HUES6 (cell line): ENCODE measurements around the gene TSPAN9.

ENCODE experiments used
- H3K27ac ChIP-seq: 2 replicates; pipeline ENCODE4 v1.7.0; 2013; ENCODE audit warnings: low read depth, mild to moderate bottlenecking, low read length, inconsistent platforms
- H3K27me3 ChIP-seq: 2 replicates; pipeline ENCODE4 v1.6.1; 2013; ENCODE audit warnings: low read length; ENCODE audit not compliant: control insufficient read depth, insufficient read depth
- H3K36me3 ChIP-seq: 2 replicates; pipeline ENCODE4 v1.6.1; 2013; ENCODE audit warnings: low read length; ENCODE audit not compliant: control insufficient read depth, insufficient read depth
- H3K4me1 ChIP-seq: 2 replicates; pipeline ENCODE4 v1.6.1; 2013; ENCODE audit warnings: low read length; ENCODE audit not compliant: control insufficient read depth, insufficient read depth
- H3K4me3 ChIP-seq: 2 replicates; pipeline ENCODE4 v1.5.1; 2013; ENCODE audit warnings: low read depth, low read length
- H3K9ac ChIP-seq: one replicate; pipeline ENCODE4 v1.6.1; 2013; ENCODE audit warnings: mild to moderate bottlenecking, low read length
- H3K9me3 ChIP-seq: 2 replicates; pipeline ENCODE4 v1.6.1; 2013; ENCODE audit warnings: low read depth, low read length; ENCODE audit not compliant: control insufficient read depth, insufficient read depth

The TSPAN9 gene

DNA sequence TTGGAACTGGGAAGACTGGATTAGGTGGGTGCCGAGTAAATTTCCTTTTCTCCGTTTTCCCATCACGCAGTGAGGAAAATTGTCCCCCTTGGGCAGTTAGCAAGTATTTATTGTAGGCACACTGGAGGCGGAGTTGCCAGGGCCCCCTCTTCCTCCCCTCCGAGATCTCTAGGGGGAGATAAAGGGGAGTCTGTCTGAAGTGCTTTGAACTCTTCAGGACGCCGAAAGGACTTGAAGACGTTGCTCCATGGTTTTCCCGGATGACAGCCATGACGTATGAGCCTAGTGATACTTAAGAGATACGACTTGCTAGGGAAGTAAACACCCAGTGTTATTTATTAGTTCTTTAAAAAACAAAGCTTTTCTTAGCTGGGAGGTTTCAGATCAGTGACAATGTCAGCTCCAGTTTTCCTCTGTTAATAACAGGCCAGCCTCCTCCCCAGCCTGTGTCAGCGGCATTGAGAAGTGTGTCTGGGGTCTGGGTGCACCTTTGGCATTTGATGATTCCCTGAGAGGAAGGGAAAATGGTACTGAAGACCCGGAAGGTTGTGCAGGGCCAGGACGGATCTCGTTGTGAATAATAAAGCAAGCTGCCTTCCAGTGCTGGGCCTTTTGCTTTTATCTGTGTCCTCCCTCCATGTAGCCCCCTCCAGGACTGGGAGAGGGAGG, 78.7 kb downstream of the TSPAN9 start:
- Histone ChIP-seq H3K4me3 (no peak overlapping the region), H3K36me3 (no peaks in the 10 kb centered on the region), H3K9me3 (peaks cover 6% of the 10 kb centered on the region), H3K27ac (no peak overlapping the region), H3K9ac (no peak overlapping the region), H3K27me3 (no peaks in the 10 kb centered on the region), H3K4me1 (peaks cover 33% of the 10 kb centered on the region)

DNA sequence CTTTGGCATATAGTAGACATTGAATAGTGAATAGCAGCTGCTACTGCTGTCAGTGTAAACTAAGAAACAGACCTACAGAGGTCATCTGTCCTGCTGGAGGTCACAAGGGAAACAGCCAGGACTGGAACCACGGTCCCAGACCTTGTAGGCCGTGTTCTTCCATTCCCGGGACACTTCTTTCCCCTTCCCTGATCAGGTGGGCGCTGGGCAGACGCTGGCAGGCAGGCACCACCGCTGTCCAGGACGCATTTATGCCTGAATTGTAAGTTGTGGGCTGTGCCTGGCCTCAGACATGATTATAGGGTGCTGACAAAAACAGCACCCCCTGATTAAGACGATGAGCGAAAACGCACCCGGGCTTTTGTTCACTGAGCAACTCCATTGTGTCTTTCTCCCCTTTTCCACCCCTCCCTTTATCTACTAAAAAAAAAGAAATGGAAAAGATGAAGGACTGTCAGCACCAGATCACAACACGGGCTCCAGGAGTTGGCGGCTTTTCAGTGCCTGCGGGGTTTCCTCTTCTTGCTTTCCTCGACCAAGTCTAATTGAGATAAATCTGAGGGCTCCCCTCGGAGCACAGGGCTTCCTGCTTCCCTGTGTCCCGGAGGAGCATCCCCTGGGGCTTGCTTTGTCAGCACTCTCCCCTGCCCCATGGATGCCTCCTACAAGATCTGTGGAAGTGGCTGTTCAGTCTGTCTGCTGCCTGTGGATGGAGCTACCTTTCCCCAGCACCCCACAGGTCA, 80.6 kb downstream of the TSPAN9 start:
- Histone ChIP-seq H3K4me1 (peaks cover 16% of the 10 kb centered on the region; the same call in 1 of the 2 replicates), H3K27me3 (no peaks in the 10 kb centered on the region), H3K27ac (no peak overlapping the region), H3K4me3 (no peak overlapping the region), H3K9me3 (peaks cover 20% of the 10 kb centered on the region), H3K36me3 (no peaks in the 10 kb centered on the region), H3K9ac (no peak overlapping the region)

DNA sequence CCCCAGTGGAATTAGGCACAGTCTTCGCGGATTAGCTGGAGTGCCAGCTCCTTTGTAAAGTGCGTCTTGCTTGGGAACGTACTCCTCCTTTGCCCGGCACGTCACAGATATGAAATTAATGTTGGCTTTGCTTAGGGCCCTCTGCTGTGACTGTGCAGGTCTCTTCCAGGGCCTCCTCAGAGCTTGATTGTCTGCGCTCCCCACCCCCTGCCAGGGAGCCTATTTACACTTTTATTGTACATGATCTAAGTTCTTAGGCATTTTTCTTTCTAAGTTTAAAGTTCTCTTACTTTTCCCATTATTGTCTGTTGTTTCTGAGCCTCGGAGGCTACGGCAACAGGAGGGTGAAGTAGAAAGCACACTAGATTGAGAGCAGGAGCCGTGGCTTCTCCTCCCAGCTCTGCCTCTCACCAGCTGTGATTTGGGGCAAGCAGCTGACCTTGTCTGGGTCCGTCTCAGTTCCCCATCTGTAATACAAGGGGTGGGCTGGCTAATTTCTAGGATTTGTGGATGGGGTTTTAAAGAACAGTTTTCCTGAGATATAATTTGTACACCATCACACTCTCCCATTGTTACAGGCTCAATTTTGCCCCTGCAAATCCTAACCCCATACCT, 81.8 kb downstream of the TSPAN9 start:
- H3K27me3 ChIP-seq: no peaks in the 10 kb centered on the region
- H3K4me3 ChIP-seq: no peak overlapping the region
- H3K9me3 ChIP-seq: peaks cover 20% of the 10 kb centered on the region
- peaks cover 14% of the 10 kb centered on the region; the same call in 1 of the 2 replicates for H3K4me1 ChIP-seq
- no peak overlapping the region for H3K9ac ChIP-seq
- H3K27ac ChIP-seq: no peak overlapping the region
- H3K36me3 ChIP-seq: no peaks in the 10 kb centered on the region

DNA sequence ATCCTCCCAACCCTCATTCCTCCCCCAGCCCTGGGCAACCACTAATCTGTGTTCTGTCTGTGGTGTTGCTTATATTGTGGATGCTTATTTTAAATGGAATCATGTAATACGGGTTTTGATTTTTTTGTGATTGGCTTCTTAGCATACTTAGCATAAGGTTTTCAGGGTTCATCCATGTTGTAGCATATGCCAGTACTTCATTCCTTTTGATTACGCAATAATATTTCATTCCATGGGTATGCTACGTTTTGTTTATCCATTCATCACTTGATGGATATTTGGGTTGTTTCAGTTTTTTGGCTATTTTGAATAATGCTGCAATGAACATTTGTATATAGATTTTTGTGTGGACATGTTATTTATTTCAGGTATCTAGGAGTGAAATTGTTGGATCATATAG, 82.9 kb downstream of the TSPAN9 start:
- Histone ChIP-seq H3K27ac (no peak overlapping the region), H3K9me3 (peaks cover 20% of the 10 kb centered on the region), H3K9ac (no peak overlapping the region), H3K4me1 (peaks cover 21% of the 10 kb centered on the region), H3K36me3 (no peaks in the 10 kb centered on the region), H3K4me3 (no peak overlapping the region), H3K27me3 (no peaks in the 10 kb centered on the region)

- H3K36me3 ChIP-seq: no peaks in the 10 kb centered on the region
- H3K27me3 ChIP-seq: no peaks in the 10 kb centered on the region
- H3K4me3 ChIP-seq: no peak overlapping the region
- peaks cover 17% of the 10 kb centered on the region for H3K4me1 ChIP-seq
- H3K27ac ChIP-seq: no peak overlapping the region
- H3K9ac ChIP-seq: no peak overlapping the region
- peaks cover 20% of the 10 kb centered on the region for H3K9me3 ChIP-seq
Measured at GRCh38 chr12:3161861-3162260, 84.7 kb downstream of the TSPAN9 start.

DNA sequence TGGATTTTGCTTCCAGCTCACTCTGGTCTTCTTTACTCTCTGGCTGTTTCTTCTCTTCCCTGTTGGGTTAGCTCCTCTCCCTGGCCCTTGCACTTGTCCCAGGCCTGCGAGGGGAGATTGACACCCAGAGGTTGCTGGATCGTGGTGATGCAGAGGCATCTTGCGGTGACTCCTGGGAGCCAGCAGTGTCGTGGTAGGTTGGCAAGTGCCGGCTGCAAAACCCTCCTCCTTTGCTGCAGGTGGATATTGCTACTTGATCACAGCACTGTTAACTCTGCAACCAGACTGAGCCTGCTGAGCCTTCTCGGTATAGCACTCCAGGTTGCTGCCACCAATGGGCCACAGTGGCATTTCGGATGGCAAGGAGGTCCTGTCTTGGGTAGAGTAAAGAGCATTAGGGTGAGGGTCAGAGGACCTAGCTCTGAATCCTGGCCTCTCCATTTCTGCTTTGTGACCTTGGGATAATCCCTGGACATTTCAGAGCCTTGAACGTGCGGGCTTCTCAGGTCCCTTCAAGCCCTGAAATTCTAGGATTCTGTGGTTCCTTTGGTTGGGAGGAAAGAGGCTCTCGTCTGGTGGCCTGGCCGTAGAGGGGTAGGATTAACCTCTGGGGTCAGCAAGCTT, 87.4 kb downstream of the TSPAN9 start:
- H3K27me3 ChIP-seq: no peaks in the 10 kb centered on the region
- no peak overlapping the region for H3K27ac ChIP-seq
- no peaks in the 10 kb centered on the region for H3K36me3 ChIP-seq
- H3K4me3 ChIP-seq: no peak overlapping the region
- H3K9me3 ChIP-seq: peaks cover 20% of the 10 kb centered on the region
- peaks cover 29% of the 10 kb centered on the region for H3K4me1 ChIP-seq
- H3K9ac ChIP-seq: no peak overlapping the region

DNA sequence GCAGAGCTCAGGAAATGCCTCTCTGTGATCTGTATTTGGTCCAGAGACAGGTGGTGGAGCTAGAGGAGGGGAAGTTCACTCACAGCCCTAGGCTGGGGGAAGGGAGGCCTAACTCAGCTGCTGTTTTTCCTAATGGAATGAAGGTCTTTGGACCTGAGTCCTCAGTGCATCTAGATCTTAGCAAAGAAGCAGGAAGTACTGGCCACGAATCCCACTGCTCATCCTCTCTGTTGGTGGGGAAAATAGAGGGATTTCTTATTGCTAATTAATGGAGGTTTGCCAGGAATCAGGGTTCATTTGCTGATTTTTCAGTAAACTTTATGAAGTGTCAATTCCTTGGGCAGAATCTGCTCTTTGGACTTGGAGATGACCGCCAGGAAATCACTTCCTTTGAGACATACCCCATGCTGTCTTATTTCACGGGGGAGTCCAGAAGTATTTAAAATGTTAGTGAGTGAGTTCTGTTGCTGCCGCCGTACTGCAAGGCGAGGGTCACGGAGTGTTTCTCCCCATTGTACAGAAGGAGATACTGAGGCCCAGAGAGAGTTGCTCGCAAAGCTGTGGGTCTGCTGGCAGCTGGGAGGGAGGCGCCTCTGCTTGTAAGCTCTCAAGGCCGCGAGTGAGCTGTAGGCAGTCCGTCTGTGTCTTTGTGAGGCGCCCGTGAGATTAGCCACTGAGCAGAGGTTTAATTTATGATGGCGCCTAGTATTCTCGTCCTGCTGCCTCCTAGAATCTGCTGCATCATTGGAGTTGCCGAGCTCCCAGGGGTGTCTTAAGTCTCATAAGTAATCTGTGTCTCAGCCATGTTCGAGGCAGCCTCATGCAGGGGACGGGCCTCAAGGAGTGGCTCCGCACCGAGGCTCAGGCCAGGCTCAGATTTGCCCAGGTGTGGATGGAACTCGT, 88.2 kb downstream of the TSPAN9 start:
- Histone ChIP-seq H3K36me3 (no peaks in the 10 kb centered on the region), H3K27me3 (no peaks in the 10 kb centered on the region), H3K9ac (no peak overlapping the region), H3K27ac (no peak overlapping the region), H3K4me3 (no peak overlapping the region), H3K9me3 (peaks cover 18% of the 10 kb centered on the region), H3K4me1 (peaks cover 33% of the 10 kb centered on the region)

DNA sequence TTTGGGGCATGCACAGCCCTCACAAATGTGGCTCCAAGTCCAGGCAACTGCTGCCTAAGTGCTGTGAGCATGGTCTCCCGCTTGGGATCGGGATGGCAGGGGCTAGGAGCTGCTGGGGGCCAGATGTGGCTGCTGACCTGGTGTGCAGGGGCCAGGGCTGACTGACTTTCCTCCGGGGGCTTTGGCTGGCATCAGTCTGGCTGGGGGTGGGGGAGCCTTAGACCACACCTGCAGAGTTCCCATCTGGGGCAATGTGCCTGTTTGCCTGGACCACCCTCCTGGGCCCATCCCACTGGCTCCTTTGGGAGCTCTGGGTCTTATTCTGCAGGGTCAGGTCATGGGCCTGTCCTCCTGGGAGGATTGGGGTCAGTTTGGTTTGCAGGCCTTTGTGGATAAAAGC, 90.5 kb downstream of the TSPAN9 start:
- no peaks in the 10 kb centered on the region for H3K9me3 ChIP-seq
- H3K4me1 ChIP-seq: peaks cover 56% of the 10 kb centered on the region
- no peak overlapping the region for H3K4me3 ChIP-seq
- no peaks in the 10 kb centered on the region for H3K27me3 ChIP-seq
- H3K27ac ChIP-seq: no peak overlapping the region
- H3K36me3 ChIP-seq: no peaks in the 10 kb centered on the region
- H3K9ac ChIP-seq: no peak overlapping the region

DNA sequence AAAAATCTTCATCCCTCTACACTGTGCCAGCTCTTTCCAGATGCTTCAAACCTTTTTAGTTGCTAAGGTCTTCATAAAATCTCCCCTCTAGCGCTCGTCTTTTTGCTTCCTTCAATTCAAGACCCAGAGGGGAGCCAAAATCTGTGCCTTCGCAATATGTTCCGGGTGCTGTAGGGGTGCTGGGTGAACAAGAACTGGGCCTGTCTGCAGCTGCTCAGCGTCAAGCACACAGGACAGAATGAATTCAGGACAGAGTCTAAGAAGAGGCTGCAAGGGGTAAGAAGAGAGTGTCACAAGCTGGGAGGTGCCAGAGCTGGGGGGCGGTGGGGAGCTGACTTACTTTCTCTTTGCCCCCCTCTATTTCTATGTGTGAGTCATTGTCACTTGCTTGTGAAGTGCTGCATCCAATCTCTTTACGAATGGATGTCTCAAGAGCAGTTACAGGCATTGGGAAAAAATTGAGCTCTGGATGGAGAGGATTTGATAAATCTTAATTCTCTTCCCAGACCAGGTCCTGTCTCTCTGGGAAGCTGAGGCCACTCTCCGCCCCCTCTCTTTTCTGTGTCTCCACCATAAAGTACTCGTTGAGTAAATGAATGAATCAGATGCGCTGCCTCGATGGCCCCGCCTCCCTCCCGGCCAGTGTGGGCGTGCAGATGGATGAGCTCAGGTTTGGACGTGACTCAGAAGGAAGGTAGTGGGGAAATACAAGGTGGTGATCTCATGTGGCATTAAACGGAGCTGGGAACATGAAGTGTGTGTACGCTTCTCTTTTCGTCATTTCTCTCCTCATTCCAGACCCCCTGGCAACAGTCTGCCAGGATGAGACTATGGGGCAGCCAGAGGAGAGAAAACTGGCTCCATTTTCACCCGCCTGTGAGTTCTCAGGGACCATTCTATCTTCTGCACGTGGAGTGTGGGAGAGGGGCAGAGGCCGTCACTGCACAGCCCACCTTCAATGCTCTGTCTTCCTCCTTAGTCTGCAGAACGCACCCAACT, 91.3 kb downstream of the TSPAN9 start:
- Histone ChIP-seq H3K27ac (no peak overlapping the region), H3K9ac (no peak overlapping the region)

More for the DNA sequence above, 91.3 kb downstream of the TSPAN9 start:
- Histone ChIP-seq H3K4me3 (no peak overlapping the region), H3K4me1 (peaks cover 60% of the 10 kb centered on the region), H3K9me3 (no peaks in the 10 kb centered on the region), H3K27me3 (no peaks in the 10 kb centered on the region), H3K36me3 (no peaks in the 10 kb centered on the region)
